Muscle layer of colon (tissue), 2 donors: ENCODE data around the gene NTF3.

Source experiments
- H3K27ac ChIP-seq: one replicate; pipeline ENCODE4 v1.7.0; 2013; ENCODE audit warnings: low read depth, mild to moderate bottlenecking, low read length, moderate library complexity
- H3K27me3 ChIP-seq, 2 donors: one replicate each; pipeline ENCODE4 v1.7.0; 2013; ENCODE audit warnings: low read length in 2 of 2, mild to moderate bottlenecking in 2 of 2; ENCODE audit not compliant: insufficient read depth in 2 of 2, control insufficient read depth in 1 of 2
- H3K36me3 ChIP-seq: one replicate; pipeline ENCODE4 v1.7.0; 2013; ENCODE audit warnings: mild to moderate bottlenecking, low read length; ENCODE audit not compliant: insufficient read depth
- H3K4me1 ChIP-seq: one replicate; pipeline ENCODE4 v1.7.0; 2013; ENCODE audit warnings: mild to moderate bottlenecking, low read length; ENCODE audit not compliant: insufficient read depth
- H3K4me3 ChIP-seq, 2 donors: one replicate each; pipeline ENCODE4 v1.7.0; 2013; ENCODE audit warnings: low read length in 2 of 2, low read depth in 1 of 2, mild to moderate bottlenecking in 1 of 2, moderate library complexity in 1 of 2
- H3K9ac ChIP-seq: one replicate; pipeline ENCODE4 v1.7.0; 2013; ENCODE audit warnings: low read length
- H3K9me3 ChIP-seq: one replicate; pipeline ENCODE4 v1.7.0; 2013; ENCODE audit warnings: mild to moderate bottlenecking, low read length
- donor health status: abdominal sarcoma.
- donor health status: Adenocarcinoma of cecum.

The NTF3 gene

DNA sequence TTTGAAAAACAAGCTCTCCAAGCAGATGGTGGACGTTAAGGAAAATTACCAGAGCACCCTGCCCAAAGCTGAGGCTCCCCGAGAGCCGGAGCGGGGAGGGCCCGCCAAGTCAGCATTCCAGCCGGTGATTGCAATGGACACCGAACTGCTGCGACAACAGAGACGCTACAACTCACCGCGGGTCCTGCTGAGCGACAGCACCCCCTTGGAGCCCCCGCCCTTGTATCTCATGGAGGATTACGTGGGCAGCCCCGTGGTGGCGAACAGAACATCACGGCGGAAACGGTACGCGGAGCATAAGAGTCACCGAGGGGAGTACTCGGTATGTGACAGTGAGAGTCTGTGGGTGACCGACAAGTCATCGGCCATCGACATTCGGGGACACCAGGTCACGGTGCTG, 62.4 kb downstream of the NTF3 start:
- Histone ChIP-seq H3K4me3 (no peak overlapping the region), H3K27me3 (no peaks in the 10 kb centered on the region), H3K9me3 (no peaks in the 10 kb centered on the region), H3K9ac (no peak overlapping the region), H3K4me1 (no peaks in the 10 kb centered on the region), H3K27ac (no peak overlapping the region), H3K36me3 (no peaks in the 10 kb centered on the region)

DNA sequence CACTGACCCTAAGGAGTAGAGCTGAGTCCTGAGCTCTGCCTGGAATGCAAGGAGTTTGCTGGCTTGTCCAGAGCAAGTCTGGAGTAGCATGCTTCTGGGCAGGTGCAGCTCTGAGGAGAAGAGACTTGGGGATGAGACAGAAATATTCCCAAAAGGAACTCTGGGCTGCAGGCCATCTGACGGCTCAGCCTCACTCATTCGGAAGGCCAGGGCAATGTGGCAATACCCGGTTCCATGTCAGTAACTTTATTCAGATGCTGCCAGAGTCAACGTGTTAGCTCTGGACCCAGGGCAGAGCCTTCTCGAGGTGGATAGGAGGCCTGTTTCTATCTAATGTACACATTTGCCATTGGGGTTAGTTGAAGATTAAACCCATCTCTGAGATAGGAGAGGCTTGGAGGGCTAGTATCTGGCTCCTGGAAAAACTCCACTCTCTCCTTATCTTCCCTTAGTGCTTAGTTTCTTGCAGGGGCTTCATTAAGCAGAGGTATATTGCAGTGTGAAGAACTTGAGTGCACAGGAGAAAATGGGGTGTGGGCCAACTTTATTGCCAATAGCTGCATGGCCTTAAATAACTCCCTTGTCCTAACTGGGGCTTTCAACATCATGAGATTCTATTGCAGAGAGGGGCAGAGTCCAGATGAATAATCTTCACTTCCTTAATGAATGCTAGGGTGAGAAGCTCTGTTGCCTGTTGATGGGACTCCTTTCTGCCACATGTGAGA, 65.6 kb downstream of the NTF3 start:
- Histone ChIP-seq H3K9me3 (no peaks in the 10 kb centered on the region), H3K27ac (no peak overlapping the region), H3K4me3 (no peak overlapping the region), H3K27me3 (no peaks in the 10 kb centered on the region), H3K9ac (no peak overlapping the region), H3K36me3 (no peaks in the 10 kb centered on the region), H3K4me1 (no peaks in the 10 kb centered on the region)

DNA sequence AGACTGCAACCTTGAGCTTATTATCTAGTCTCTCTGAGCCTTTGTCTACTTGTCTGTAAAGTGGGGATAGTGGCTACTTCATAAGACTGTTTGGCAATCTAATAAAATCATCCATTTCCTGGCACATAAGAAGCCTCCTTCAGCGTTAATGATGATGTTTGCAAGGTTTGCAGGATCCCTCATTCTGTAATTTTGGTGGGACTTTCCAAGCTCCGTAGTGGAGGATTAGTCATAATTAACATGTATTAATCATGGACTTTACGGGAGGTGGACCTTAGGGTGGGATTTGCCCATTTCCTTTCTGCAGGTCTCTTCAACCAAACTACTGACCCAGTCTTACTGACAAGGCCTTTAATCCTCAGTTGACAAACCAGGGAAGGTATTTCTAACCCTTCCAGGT, 66.2 kb downstream of the NTF3 start:
- Histone ChIP-seq H3K27me3 (no peaks in the 10 kb centered on the region), H3K4me3 (no peak overlapping the region), H3K36me3 (no peaks in the 10 kb centered on the region), H3K9ac (no peak overlapping the region), H3K9me3 (no peaks in the 10 kb centered on the region), H3K4me1 (no peaks in the 10 kb centered on the region), H3K27ac (no peak overlapping the region)

DNA sequence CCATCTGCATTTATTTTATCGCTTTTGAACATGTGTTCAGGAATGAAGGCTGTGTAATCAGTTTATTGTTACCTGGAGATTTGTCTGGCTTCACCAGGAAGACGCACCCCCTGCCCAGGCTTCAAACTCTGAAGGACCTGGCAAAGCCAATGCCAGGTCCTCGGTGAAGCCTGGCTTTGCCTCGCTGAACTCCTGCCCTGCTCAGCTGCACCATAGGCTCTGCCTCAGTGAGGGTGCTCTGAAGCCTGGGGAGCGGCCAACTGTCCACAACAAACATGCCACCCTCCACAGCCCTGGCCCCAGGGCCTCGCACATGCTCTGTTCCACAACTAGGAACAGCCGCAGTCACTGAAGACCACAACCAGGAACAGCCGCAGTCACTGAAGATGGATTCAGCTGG, 66.9 kb downstream of the NTF3 start:
- Histone ChIP-seq H3K27ac (no peak overlapping the region), H3K36me3 (no peaks in the 10 kb centered on the region), H3K27me3 (no peaks in the 10 kb centered on the region), H3K4me1 (no peaks in the 10 kb centered on the region), H3K4me3 (no peak overlapping the region), H3K9ac (no peak overlapping the region), H3K9me3 (no peaks in the 10 kb centered on the region)

DNA sequence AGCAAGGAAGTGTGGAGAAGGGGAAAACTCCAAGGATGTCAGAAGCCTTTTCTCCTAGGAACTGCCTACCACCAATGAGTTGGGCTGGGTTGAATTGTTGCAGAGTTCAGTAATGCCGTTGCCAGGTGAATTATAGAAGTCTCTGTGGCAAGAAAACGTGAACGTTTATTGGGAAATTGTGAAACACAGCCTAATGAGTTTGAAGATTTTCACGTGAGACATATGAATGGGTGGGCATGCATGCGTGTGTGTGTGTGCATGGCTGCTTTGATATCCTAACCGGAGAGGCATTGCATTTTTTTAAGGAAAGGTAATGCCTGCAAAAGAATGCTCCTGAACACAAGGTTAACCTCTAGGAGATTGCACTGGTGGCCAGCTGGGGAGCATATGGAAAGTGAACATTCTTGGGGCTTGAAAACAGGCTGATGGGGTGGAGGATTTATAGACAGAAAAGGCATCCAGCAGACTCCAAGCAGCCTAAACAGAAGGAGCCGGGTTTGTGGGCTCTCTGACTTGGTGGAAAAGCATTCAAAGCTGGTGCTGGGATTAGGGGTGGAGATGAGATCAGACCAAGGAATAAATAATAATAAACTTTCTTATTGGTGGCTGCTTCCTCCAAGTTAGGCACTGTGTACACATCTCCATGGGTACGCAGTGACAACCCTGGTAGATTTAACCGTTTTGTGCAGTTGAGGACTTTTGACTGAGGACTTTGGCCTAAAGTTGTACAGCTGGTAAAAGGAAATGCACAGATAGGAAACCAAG, 67.8 kb downstream of the NTF3 start:
- Histone ChIP-seq H3K36me3 (no peaks in the 10 kb centered on the region), H3K27me3 (no peaks in the 10 kb centered on the region), H3K4me1 (no peaks in the 10 kb centered on the region), H3K27ac (no peak overlapping the region), H3K4me3 (no peak overlapping the region), H3K9ac (no peak overlapping the region), H3K9me3 (no peaks in the 10 kb centered on the region)

DNA sequence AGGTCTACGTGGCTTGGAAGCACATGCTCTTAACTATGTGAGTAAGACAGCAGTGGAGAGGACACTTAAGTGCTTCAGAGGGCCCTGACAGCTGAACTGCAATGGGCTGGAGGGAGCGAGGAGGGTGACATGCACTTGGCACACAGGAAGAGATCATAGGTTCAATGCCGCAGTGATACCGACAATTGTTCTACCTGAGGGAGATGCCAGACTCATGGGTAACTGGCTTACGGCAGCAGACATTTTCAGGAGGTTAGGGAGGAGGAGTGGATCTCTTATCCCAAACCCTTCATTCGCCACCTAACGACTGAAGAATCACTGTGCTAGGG, 68.4 kb downstream of the NTF3 start:
- Histone ChIP-seq H3K36me3 (no peaks in the 10 kb centered on the region), H3K27ac (no peak overlapping the region), H3K4me1 (no peaks in the 10 kb centered on the region), H3K4me3 (no peak overlapping the region), H3K9me3 (no peaks in the 10 kb centered on the region), H3K9ac (no peak overlapping the region), H3K27me3 (no peaks in the 10 kb centered on the region)

DNA sequence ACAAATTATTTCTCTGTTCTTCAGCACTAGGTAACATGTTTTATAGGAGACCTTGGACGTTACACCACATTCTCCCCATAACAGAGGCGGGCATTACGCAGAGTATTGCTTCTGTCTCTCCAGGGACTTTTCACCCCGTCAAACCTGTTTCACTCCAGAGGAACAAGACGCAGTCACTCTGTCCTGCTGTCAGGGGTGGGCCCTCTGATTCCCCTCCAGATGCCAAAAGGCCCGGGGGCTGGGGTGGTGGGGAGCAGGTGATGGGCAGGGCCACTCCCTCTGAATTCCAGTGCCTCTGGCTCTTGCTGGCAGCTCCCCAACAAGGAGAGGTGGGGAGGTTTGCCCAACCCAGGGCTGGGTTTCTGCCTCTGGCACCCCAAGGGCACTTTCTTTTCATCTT, 71.9 kb downstream of the NTF3 start:
- Histone ChIP-seq H3K27me3 (no peaks in the 10 kb centered on the region), H3K4me3 (no peak overlapping the region), H3K36me3 (no peaks in the 10 kb centered on the region), H3K4me1 (no peaks in the 10 kb centered on the region), H3K27ac (no peak overlapping the region), H3K9ac (no peak overlapping the region), H3K9me3 (no peaks in the 10 kb centered on the region)

DNA sequence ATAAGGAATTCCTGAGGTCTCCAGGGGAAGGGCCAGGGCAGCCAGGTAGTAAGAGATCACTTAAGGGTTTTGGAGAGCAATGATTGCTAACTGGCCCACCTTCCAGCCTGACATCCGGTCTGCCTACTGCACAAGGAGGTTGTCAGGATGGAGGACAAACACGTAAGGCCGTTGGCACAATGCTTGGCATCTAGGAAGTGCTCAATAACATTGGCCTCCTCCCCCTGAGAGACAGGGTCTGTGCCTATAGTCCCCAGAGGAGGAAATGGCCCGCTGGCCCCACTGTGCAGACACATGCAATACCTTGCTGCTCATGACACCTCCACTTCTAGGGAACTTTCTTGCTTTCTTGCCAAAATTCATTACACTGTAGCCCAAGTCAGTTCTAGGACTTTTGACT, 73.2 kb downstream of the NTF3 start:
- Histone ChIP-seq H3K4me3 (no peak overlapping the region), H3K4me1 (no peaks in the 10 kb centered on the region), H3K27ac (no peak overlapping the region), H3K27me3 (no peaks in the 10 kb centered on the region), H3K9ac (no peak overlapping the region), H3K9me3 (no peaks in the 10 kb centered on the region), H3K36me3 (no peaks in the 10 kb centered on the region)

DNA sequence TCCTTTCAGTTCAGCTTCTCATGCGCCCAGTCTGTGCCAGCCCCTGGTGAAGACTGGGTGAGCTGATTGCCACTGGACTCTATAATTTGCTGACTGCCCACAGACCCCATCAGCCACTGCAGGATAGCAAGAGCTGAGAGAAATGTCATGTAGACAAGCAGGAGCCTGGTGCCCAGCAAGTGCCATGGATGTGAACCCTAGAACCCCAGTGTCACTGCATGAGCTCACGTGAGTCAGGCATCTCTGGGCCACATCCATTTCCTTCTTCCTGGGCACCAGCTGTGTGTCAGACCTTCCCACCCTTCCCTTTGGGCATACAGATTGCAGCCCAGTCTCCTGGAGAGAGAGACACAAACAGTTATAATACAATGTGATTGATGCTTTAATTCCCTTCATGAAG, 73.8 kb downstream of the NTF3 start:
- H3K4me1 ChIP-seq = no peaks in the 10 kb centered on the region
- H3K9me3 ChIP-seq = no peaks in the 10 kb centered on the region
- H3K36me3 ChIP-seq = no peaks in the 10 kb centered on the region
- H3K27ac ChIP-seq = no peak overlapping the region
- no peak overlapping the region for H3K9ac ChIP-seq
- H3K4me3 ChIP-seq = no peak overlapping the region
- H3K27me3 ChIP-seq = peaks cover 0 to 3% of the 10 kb centered on the region in 2 donors

DNA sequence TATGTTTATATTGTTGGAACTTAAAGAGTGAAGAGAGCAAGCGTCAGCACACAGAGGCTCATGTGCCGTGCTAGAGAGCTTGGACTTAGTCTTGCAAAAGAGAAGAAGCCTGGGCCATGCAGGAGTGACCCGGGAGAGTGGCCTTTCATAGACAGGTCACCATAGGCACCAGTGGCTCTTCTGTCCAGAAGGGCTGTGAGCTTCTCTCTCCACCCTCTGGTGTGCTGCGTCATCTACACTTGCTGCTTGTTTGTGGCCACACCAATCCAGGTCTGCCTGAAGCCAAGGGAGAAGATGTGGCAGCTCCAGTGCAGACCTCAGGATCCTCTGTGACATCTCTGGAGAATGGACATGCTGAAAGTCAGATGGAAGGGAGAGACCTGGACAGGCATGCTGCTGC, 74.4 kb downstream of the NTF3 start:
- Histone ChIP-seq H3K9ac (no peak overlapping the region), H3K27ac (no peak overlapping the region), H3K36me3 (no peaks in the 10 kb centered on the region), H3K9me3 (no peaks in the 10 kb centered on the region), H3K4me1 (no peaks in the 10 kb centered on the region), H3K27me3 (peaks cover 0 to 5% of the 10 kb centered on the region in 2 donors), H3K4me3 (no peak overlapping the region)

DNA sequence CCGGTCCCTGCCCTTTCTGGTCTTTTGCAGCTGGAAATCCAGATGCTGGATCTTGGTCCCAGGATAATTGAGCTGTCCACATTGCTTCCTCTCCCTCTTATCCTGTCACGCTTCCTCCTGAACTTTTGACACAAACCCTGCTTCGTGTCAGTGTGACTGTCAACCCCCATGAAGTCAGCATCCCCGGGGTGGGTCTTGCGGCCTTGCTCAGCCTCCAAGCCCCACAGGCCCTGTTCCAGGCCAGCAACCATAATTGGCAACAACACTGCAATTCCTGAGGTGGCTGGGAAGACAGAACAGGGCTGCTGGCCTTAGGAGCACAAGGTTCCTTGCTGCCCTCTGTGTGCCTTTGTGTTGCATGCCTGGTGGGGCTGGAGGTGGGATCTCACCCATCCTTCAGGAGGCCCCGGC, 74.9 kb downstream of the NTF3 start:
- no peak overlapping the region for H3K27ac ChIP-seq
- peaks cover 3% of the 10 kb centered on the region for H3K4me1 ChIP-seq
- H3K9me3 ChIP-seq = no peaks in the 10 kb centered on the region
- no peak overlapping the region for H3K4me3 ChIP-seq
- no peak overlapping the region for H3K9ac ChIP-seq
- H3K36me3 ChIP-seq = no peaks in the 10 kb centered on the region
- H3K27me3 ChIP-seq = peaks cover 0 to 5% of the 10 kb centered on the region in 2 donors

DNA sequence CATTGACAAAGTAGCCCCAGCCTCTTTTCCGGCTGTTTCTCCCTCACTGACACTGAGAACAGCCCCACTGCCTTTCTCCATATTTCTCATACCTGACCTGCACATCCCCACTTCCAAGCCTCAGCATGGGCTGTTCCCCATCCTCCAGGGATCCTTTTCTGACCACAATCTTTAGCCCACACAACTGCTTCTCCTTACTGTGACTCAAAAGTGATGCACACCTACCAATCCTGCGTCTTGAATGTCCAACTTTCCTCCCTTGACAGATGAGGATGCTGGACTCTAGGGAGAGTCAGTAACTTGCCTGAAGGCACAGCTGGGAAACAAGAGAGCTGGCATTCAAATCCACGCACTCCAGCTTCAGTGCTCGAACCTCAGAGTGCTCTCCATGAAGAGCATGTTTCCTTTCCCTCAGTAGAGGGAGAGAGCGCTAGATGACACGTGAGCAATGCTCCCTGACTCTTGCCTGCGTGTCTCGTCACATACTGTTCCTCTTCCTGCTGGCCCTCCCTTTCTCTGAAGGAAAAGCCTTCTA, 75.6 kb downstream of the NTF3 start:
- no peak overlapping the region for H3K9ac ChIP-seq
- H3K36me3 ChIP-seq = no peaks in the 10 kb centered on the region
- H3K27ac ChIP-seq = no peak overlapping the region
- no peaks in the 10 kb centered on the region for H3K9me3 ChIP-seq
- peaks cover 0 to 5% of the 10 kb centered on the region in 2 donors for H3K27me3 ChIP-seq
- H3K4me3 ChIP-seq = no peak overlapping the region
- H3K4me1 ChIP-seq = peaks cover 8% of the 10 kb centered on the region
